Measurements from ENCODE around the gene PPP1R26.

DNA sequence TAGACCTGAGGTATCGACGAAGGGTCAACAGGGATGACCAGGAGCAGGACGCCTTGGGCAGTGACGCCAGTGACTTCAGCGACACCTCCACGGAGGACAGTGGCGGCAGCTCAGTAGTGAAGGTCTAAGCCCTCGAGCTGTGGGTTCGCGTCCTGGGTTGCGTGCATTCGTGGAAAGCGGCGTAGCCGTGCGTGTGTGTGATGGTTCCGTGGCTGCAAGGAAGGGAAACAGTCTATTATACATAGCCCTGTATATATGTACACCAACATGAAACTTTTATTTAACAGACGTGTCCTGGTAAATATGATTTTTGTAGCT, 8.4 kb downstream of the PPP1R26 start:
- TF ChIP-seq GABPA (IDR thresholded peaks at IDR 0.05; ENCODE audit: borderline replicate concordance, insufficient read depth, low read length) (no peak), CEBPB (IDR thresholded peaks at IDR 0.05; ENCODE audit: low read depth, low read length) (no peak), RFX5 (IDR thresholded peaks at IDR 0.05; ENCODE audit: borderline replicate concordance, low read depth, low read length) (no peak), GTF2F1 (IDR thresholded peaks at IDR 0.05; ENCODE audit: borderline replicate concordance, low read depth, low read length) (no peak), POLR2A (IDR thresholded peaks at IDR 0.05; ENCODE audit: control extremely low read depth in 1 of 2, low read depth in 2 of 2, low read length in 2 of 2) (no peak), POLR2AphosphoS5 (IDR thresholded peaks at IDR 0.05; ENCODE audit: low read depth, low read length) (no peak), BRCA1 (IDR thresholded peaks at IDR 0.05; ENCODE audit: low read depth, low read length) (no peak), CHD2 (IDR thresholded peaks at IDR 0.05; ENCODE audit: low read length) (no peak)
- TF ChIP-seq, protein P1, sequence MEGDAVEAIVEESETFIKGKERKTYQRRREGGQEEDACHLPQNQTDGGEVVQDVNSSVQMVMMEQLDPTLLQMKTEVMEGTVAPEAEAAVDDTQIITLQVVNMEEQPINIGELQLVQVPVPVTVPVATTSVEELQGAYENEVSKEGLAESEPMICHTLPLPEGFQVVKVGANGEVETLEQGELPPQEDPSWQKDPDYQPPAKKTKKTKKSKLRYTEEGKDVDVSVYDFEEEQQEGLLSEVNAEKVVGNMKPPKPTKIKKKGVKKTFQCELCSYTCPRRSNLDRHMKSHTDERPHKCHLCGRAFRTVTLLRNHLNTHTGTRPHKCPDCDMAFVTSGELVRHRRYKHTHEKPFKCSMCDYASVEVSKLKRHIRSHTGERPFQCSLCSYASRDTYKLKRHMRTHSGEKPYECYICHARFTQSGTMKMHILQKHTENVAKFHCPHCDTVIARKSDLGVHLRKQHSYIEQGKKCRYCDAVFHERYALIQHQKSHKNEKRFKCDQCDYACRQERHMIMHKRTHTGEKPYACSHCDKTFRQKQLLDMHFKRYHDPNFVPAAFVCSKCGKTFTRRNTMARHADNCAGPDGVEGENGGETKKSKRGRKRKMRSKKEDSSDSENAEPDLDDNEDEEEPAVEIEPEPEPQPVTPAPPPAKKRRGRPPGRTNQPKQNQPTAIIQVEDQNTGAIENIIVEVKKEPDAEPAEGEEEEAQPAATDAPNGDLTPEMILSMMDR (IDR thresholded peaks at IDR 0.05; ENCODE audit: control extremely low read depth in 1 of 3, insufficient read depth in 1 of 3, low read depth in 1 of 3, low read length in 3 of 3): no peak
- TF ChIP-seq, protein P2, sequence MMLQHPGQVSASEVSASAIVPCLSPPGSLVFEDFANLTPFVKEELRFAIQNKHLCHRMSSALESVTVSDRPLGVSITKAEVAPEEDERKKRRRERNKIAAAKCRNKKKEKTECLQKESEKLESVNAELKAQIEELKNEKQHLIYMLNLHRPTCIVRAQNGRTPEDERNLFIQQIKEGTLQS (IDR thresholded peaks at IDR 0.05; ENCODE audit: insufficient read depth, low read depth, low read length): no peak
